Measurements from ENCODE around the gene RYR2.

The RYR2 gene

GRCh38 chr1:237471956-237472355 lies 430.0 kb downstream of the RYR2 start:
- DNase-seq (ENCODE audit: low read depth): no peak
- TF ChIP-seq, protein P1, sequence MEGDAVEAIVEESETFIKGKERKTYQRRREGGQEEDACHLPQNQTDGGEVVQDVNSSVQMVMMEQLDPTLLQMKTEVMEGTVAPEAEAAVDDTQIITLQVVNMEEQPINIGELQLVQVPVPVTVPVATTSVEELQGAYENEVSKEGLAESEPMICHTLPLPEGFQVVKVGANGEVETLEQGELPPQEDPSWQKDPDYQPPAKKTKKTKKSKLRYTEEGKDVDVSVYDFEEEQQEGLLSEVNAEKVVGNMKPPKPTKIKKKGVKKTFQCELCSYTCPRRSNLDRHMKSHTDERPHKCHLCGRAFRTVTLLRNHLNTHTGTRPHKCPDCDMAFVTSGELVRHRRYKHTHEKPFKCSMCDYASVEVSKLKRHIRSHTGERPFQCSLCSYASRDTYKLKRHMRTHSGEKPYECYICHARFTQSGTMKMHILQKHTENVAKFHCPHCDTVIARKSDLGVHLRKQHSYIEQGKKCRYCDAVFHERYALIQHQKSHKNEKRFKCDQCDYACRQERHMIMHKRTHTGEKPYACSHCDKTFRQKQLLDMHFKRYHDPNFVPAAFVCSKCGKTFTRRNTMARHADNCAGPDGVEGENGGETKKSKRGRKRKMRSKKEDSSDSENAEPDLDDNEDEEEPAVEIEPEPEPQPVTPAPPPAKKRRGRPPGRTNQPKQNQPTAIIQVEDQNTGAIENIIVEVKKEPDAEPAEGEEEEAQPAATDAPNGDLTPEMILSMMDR (IDR thresholded peaks at IDR 0.05; ENCODE audit: control insufficient read depth, extremely low read depth, insufficient read depth): no peak
- H3K4me3 ChIP-seq (ENCODE audit: low read depth, low read length): no peak overlapping the region

DNA sequence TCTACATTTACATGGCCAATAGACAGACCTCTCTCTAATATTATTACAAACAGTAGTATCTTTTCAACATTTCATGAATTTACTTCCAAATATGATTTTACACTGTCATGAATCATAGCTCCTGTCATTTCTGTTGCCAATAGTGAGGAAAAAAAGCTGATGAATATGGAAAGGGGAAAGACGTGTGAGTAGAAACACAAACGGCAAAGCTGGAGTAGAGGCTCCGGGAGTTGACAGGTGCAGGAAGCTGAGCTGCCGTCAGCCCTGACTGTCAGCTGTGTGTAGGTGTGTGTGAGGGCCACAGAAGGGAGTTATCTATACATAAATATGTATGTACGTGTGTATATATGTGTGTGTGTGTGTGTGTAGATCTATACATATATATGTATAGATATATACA lies 431.9 kb downstream of the RYR2 start:
- H3K4me3 ChIP-seq (ENCODE audit: low read depth, low read length): no peak overlapping the region
- TF ChIP-seq, protein P1 (IDR thresholded peaks at IDR 0.05; ENCODE audit: control insufficient read depth, extremely low read depth, insufficient read depth): no peak
- DNase-seq (ENCODE audit: low read depth): no peak

- H3K4me3 ChIP-seq (ENCODE audit: low read depth, low read length): no peak overlapping the region
- TF ChIP-seq, protein P1 (IDR thresholded peaks at IDR 0.05; ENCODE audit: control insufficient read depth, extremely low read depth, insufficient read depth): no peak
- DNase-seq (ENCODE audit: low read depth): no peak
Observed at GRCh38 chr1:237478082-237478481, 436.1 kb downstream of the RYR2 start.

DNA sequence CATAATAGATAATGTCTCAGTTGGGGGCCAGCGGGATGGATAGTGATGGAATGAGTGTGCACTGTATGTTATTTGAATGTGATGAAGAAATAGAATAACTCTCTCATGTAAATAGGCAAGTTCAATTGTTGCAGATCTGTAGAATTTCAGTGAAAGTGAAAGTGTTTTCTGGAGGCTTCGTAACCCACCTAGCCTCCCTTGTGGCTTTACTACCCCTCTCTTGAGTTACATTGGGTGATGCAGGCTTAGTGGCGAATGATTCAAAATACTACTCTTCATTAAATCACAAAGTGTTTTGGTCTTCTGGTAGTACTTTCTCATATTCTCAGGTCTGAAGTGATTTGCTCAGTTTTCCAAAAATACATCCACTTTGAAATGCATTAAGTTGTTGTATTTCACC lies 436.9 kb downstream of the RYR2 start:
- no peak for DNase-seq (ENCODE audit: low read depth)
- TF ChIP-seq, protein P1 (IDR thresholded peaks at IDR 0.05; ENCODE audit: control insufficient read depth, extremely low read depth, insufficient read depth): no peak
- no peak overlapping the region for H3K4me3 ChIP-seq (ENCODE audit: low read depth, low read length)

- no peak for DNase-seq (ENCODE audit: low read depth)
- TF ChIP-seq, protein P1 (IDR thresholded peaks at IDR 0.05; ENCODE audit: control insufficient read depth, extremely low read depth, insufficient read depth): no peak
Observed at GRCh38 chr1:237482777-237483176, 440.8 kb downstream of the RYR2 start.

GRCh38 chr1:237492359-237492758 lies 450.4 kb downstream of the RYR2 start:
- H3K4me3 ChIP-seq (ENCODE audit: low read depth, low read length): no peak overlapping the region
- DNase-seq (ENCODE audit: low read depth): no peak
- TF ChIP-seq, protein P1 (IDR thresholded peaks at IDR 0.05; ENCODE audit: control insufficient read depth, extremely low read depth, insufficient read depth): no peak

More at GRCh38 chr1:237482777-237483176, 440.8 kb downstream of the RYR2 start:
- no peak overlapping the region for H3K4me3 ChIP-seq (ENCODE audit: low read depth, low read length)

DNA sequence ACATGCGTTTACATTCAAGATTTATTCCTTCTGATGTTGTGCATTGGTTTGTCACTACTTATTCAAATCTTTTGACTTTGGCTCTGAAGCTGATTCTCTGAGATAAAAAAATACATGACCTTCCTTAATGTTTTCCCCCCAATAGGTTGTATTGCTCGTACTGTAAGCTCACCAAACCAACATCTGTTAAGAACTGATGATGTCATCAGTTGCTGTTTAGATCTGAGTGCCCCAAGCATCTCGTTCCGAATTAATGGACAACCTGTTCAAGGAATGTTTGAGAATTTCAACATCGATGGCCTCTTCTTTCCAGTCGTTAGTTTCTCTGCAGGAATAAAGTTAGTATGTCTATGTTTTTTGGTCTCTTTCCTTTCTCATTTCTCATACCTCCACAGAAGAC lies 458.6 kb downstream of the RYR2 start:
- H3K4me3 ChIP-seq (ENCODE audit: low read depth, low read length): no peak overlapping the region
- TF ChIP-seq, protein P1 (IDR thresholded peaks at IDR 0.05; ENCODE audit: control insufficient read depth, extremely low read depth, insufficient read depth): no peak
- no peak for DNase-seq (ENCODE audit: low read depth)
